Right ventricle myocardium superior (tissue), 1 donor: ENCODE data around the gene EIF5B. TPM values are rescaled to one million over a fixed set of nuclear protein-coding genes. Genes with fewer than 3 reads are reported as not detected.
"Not testable (repeated sequence)": the region's sequence is repeated elsewhere in the genome, so short reads cannot be mapped to it uniquely, and the experiment has no call there.

Experiments used
- ATAC-seq: fragments of 200-7000 bp; cut with Tn5 transposase; one replicate; pipeline ENCODE4 v1.9.1; 2020; ENCODE audit warnings: mild to moderate bottlenecking; ENCODE audit not compliant: poor library complexity
- DNase-seq: peaks from one replicate; pipeline ENCODE4 v3.0.0-alpha.2; 2020
- intact Hi-C: fragments of 100-400 bp; cut with DNase I; formaldehyde crosslinking; loops from one replicate; pipeline ENCODE4 v1.11.2; 2022
- long read RNA-seq: library from polyadenylated mRNA; unstranded; transcript quantifications from one replicate; pipeline ENCODE4 v2.0.0, GENCODE V29; 2021
- total RNA-seq: library from RNA; stranded (reverse); fragmentation: NEBNext Ultra II Directional; extraction: Animal tissue kit (Norgen Biotek cat#: 25700); gene quantifications from one replicate; pipeline ENCODE4 v1.2.1, GENCODE V29; 2021
- donor health status: DM: no; HTN: yes; CAD: no; lungs with severe emphysema.

EIF5B gene, protein sequence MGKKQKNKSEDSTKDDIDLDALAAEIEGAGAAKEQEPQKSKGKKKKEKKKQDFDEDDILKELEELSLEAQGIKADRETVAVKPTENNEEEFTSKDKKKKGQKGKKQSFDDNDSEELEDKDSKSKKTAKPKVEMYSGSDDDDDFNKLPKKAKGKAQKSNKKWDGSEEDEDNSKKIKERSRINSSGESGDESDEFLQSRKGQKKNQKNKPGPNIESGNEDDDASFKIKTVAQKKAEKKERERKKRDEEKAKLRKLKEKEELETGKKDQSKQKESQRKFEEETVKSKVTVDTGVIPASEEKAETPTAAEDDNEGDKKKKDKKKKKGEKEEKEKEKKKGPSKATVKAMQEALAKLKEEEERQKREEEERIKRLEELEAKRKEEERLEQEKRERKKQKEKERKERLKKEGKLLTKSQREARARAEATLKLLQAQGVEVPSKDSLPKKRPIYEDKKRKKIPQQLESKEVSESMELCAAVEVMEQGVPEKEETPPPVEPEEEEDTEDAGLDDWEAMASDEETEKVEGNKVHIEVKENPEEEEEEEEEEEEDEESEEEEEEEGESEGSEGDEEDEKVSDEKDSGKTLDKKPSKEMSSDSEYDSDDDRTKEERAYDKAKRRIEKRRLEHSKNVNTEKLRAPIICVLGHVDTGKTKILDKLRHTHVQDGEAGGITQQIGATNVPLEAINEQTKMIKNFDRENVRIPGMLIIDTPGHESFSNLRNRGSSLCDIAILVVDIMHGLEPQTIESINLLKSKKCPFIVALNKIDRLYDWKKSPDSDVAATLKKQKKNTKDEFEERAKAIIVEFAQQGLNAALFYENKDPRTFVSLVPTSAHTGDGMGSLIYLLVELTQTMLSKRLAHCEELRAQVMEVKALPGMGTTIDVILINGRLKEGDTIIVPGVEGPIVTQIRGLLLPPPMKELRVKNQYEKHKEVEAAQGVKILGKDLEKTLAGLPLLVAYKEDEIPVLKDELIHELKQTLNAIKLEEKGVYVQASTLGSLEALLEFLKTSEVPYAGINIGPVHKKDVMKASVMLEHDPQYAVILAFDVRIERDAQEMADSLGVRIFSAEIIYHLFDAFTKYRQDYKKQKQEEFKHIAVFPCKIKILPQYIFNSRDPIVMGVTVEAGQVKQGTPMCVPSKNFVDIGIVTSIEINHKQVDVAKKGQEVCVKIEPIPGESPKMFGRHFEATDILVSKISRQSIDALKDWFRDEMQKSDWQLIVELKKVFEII
- 84.7 TPM for total RNA-seq
- long read RNA-seq, full-length matches to known transcripts: 21 of 138 reads
- long read RNA-seq, partial matches to known transcripts: 107 of 138 reads
- long read RNA-seq, other reads (novel, unspliced or antisense): 10 of 138 reads

DNA sequence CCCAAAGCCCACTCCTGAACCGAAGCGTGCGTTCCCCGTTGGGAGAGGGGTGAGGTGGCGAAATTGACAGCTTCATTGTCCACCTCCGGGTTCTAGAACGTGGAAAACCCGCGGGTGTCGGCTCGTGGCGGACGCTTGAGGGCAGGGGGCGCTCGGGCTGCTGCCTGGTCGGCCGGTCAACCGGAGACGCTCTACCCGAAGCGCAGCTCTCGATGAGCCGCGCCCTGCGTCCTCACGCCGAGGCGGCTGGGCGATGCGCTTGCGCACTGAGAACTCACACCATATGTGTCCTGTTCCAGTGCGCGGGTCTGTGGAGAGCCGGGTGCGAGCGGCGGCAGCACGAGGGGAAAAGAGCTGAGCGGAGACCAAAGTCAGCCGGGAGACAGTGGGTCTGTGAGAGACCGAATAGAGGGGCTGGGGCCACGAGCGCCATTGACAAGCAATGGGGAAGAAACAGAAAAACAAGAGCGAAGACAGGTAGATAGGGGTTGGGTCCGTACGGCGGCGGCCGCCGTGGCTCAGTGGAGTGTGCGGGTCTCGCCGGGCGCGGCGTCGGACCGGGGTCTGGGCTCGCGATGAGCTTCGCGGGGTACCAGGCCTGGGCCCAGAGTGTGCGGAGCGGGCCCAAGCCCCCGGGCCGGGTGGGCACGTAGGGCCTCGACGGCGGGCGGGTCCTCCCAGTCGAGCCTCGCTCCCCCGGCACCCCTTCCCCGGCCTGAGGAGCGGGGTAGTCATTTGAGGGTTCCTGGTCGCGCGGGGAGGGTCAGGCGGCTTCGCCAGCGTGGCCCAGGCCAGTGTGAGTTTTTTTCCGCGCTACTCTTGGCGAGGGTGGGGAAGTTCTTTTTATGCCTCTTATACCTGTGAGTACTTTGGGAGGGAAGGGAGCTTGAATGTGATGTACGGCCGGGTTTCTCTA is at the start of gene EIF5B:
EIF5B (plus strand) TSS at position 277 of the 916 bp plus-strand sequence; CDS start at position 443, 166 bp downstream.
- DNase-seq: peak; percentile 98
- intact Hi-C loops: loop anchor here (2.0 kb wide), 1 partner anchor 151 kb away; no protein-coding TSS in a partner anchor
- ATAC-seq: peak; percentile 94

GRCh38 chr2:99297994-99298393 is 39.2 kb upstream of the EIF5B start:
- ATAC-seq (no peak), DNase-seq (no peak)
- intact Hi-C loops: no loop called here

GRCh38 chr2:99299580-99299979 is 37.6 kb upstream of the EIF5B start:
- ATAC-seq (no peak), DNase-seq (no peak)
- intact Hi-C loops: no loop called here

DNA sequence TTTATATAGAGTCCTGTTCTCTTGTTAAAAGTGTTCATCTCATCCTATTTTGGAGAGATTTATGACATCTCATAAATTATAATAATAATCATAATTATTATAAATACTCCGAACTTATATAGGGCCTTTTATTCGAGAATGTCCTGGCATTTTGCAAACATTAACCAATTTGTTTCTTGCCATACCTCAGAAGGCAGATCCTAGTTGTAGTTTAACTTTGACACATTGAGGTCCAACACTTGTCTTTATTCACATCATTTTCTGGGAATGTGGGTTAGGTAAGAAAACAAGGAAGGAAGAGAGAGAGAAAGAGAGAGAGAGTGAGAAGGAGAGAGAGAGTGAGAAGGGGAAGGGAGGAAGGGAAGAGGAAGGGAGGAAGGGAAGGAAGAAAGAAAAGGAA is 36.1 kb upstream of the EIF5B start, which contains the start of gene LYG1:
LYG1 (minus strand) TSS at position 101 of the 400 bp plus-strand sequence. CDS start 5,527 bp downstream, outside the sequence.
- intact Hi-C loops, ATAC-seq: not testable (repeated sequence)

GRCh38 chr2:99317161-99317872 is 19.9 kb upstream of the EIF5B start:
- intact Hi-C loops: no loop called here
- ATAC-seq (no peak), DNase-seq (no peak)

More for the DNA sequence above, 36.1 kb upstream of the EIF5B start, which contains the start of gene LYG1:
- not testable (repeated sequence) for DNase-seq

DNA sequence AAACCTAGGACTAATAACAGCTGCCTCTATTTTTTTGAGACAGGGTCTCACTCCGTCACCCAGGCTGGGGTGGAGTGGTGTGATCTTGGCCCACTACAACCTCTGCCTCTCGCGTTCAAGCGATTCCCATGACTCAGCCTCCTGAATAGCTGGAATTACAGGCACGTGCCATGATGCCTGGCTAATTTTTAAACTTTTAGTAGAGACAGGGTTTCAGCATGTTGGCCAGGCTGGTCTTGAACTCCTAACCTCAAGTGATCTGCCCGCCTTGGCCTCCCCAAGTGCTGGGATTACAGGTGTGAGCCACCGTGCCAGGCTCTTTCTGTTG is 19.4 kb upstream of the EIF5B start:
- ATAC-seq, intact Hi-C loops: not testable (repeated sequence)

GRCh38 chr2:99325384-99325783 is 11.8 kb upstream of the EIF5B start:
- intact Hi-C loops: no loop called here
- ATAC-seq (no peak), DNase-seq (no peak)

More for the DNA sequence above, 19.4 kb upstream of the EIF5B start:
- not testable (repeated sequence) for DNase-seq

DNA sequence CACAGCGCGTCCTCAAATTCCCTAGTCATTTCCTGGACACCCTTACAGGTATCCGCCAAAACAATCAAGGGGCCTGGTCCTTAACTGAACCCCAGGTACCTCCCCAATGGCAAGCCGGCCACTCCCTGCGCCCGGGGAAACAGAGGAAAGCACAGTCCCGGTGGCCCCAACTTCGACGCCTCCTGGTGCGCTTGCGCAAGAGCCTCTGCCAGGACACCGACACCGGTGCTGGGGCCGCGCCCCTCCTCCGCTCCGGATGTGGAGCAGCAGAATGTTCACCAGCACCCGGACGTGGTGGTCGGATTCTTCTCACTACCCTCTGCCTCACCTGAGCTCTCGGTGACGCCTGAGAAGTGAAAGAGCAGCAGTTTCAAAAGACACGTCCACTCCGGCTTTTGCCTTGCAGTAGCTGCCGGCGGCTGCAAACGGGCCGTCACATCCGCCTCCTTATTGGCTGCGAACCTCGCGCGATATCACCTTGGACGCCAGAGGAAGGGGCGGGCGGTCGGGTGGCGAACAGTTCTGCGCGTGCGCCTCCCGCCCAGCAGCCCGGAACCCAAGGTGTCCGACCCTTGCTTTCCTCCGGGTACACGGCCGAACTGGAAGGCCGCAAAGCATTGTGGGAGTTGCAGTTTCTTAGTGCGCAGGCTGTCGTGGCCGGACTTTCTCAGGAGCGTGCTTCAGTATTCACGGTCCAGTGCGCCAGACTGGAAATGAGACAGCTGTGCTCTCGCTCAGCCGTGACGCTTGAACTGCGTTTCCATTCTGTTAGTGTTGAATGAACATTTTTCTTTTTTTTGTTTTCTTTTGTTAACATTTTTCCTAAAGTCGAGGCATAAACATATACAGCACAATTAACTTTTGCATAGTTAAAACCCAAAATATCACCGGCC is 1.0 kb upstream of the EIF5B start, which contains the start of gene TXNDC9:
TXNDC9 (minus strand) TSS at position 423 of the 893 bp plus-strand sequence. CDS start 3,123 bp downstream, outside the sequence.
- ATAC-seq (peak; percentile 93), DNase-seq (peak; percentile 98)
- intact Hi-C loops: loop anchor here (2.0 kb wide), 1 partner anchor 153 kb away; no protein-coding TSS in a partner anchor

GRCh38 chr2:99336804-99337112 is 431 bp upstream of the EIF5B start:
- intact Hi-C loops: loop anchor here (2.0 kb wide), 1 partner anchor 152 kb away; no protein-coding TSS in a partner anchor
- no peak for ATAC-seq
- no peak for DNase-seq

GRCh38 chr2:99338029-99338585 is 918 bp downstream of the EIF5B start:
- no peak for ATAC-seq
- no peak for DNase-seq
- intact Hi-C loops: no loop called here

DNA sequence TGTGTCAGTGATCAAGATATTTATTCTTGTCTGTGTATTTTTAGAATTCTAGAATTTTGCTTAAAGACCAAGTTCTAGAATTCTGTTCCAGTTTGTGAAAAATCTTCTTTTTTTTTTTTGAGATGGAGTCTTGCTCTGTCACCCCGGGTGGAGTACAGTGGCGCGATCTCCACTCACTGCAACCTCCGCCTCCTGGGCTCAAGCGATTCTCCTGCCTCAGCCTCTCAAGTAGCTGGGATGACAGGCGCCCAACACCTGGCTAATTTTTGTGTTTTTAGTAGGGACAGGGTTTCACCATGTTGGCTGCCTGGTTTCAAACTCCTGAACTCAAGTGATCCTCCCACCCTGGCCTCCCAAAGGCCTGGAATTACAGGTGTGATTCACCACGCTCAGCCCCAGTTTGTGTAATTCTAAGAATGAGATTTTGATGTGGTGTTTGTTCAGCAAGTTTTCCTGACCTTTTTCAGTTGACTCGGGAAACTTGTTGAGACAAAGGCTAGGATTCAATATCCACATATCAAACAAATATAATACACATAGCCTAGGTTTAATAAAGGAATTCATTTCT is 3.6 kb downstream of the EIF5B start:
- DNase-seq (no peak), ATAC-seq (no peak)
- intact Hi-C loops: no loop called here

DNA sequence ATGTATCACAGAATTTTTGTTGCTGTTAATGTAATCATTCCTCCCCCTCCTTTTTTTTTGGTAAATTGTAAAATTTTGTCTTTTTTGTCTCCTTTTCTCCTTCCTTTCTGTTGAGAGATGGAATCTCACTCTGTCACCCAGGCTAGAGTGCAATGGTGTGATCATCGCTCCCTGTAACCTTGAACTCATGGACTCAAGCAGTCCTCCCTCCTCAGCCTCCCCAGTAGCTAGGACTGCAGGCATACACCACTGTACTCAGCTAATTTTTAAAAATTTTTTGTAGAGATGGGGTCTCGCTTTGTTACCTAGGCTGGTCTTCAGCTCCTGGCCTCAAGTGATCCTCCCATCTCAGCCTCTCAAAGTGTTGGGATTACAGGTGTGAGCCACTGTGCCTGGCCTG is 5.3 kb downstream of the EIF5B start:
- no peak for ATAC-seq
- intact Hi-C loops: no loop called here

DNA sequence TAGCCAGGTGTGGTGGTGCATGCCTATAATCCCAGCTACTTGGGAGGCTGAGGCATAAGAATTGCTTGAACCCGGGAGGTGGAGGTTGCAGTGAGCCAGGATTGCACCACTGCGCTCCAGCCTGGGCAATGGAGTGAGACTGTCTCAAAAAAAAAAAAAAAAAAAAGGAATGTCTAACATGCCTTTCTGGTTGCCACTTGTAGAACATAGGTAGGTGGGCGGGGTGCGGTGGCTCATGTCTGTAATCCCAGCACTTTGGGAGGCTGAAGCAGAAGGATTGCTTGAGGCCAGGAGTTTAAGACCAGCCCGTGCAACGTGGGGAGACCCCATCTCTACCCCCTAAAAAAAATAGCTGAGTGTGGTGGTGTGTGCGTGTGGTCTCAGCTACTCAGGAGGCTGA is 8.3 kb downstream of the EIF5B start:
- ATAC-seq, intact Hi-C loops: not testable (repeated sequence)

More for the DNA sequence above, 5.3 kb downstream of the EIF5B start:
- no peak for DNase-seq

DNA sequence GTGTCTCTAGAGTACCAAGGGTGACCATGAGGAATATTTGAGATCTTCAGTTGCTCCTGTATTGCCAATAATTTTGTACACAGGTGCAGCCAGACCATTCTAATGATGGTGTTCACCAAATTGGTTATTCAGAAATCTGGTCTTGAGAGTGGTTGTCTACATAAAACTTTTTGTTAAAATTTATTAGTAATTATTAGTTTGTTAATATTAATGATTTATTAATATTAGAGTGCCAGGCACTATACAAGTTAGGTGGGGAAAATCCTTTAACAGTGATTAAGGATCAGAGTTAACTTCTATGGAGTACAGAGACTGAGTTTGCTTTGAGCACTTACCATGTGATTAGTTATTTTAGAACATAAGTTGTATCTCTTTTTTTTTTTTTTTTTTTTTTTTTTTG is 9.0 kb downstream of the EIF5B start:
- intact Hi-C loops: no loop called here
- DNase-seq (no peak), ATAC-seq (no peak)

More for the DNA sequence above, 8.3 kb downstream of the EIF5B start:
- DNase-seq: not testable (repeated sequence)

DNA sequence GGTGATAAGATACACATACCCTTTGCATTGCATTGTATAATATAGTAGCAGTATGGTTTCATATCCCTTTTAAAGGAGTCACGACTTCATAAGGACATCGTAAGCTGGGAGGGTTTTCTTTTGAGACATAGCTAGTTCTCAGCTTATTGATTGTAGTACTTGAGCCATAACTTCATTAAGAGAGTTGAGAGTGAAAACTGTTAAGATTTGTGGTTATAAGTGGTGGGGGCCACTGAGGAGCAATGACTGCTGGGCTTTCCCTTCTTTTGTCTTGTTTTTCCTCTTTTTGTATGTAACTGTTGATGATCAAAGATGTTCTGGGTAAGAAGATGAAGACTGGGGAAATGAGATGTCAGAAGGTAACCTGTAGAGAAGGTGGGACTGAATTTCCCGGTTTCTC is 11.0 kb downstream of the EIF5B start:
- ATAC-seq: no peak
- DNase-seq: no peak
- intact Hi-C loops: no loop called here
